Hippocampal formation (tissue), 2 donors: ENCODE measurements around the gene ARL11.
"Not testable (repeated sequence)": the region's sequence is repeated elsewhere in the genome, so short reads cannot be mapped to it uniquely, and the experiment has no call there.

Source experiments
- DNase-seq, 2 donors: peaks; one replicate each; lab custom pipeline; 2025; lab: John Stamatoyannopoulos, UW

ARL11 gene

DNA sequence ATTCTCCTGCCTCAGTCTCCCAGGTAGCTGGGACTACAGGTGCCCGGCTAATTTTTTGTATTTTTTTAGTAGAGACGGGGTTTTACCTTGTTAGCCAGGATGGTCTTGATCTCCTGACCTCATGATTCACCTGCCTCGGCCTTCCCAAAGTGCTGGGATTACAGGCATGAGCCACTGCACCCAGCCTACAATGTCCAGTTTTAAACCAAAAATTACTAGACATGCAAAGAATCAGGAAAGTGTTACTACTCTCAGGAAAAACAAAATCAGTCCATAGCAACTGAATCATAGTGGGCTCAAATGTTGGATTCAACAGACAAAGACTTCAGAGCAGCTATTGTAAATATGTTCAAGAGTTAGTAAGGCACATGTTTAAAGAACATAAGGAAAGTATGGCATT, 16.3 kb upstream of the ARL11 start:
- not testable (repeated sequence) for DNase-seq

DNA sequence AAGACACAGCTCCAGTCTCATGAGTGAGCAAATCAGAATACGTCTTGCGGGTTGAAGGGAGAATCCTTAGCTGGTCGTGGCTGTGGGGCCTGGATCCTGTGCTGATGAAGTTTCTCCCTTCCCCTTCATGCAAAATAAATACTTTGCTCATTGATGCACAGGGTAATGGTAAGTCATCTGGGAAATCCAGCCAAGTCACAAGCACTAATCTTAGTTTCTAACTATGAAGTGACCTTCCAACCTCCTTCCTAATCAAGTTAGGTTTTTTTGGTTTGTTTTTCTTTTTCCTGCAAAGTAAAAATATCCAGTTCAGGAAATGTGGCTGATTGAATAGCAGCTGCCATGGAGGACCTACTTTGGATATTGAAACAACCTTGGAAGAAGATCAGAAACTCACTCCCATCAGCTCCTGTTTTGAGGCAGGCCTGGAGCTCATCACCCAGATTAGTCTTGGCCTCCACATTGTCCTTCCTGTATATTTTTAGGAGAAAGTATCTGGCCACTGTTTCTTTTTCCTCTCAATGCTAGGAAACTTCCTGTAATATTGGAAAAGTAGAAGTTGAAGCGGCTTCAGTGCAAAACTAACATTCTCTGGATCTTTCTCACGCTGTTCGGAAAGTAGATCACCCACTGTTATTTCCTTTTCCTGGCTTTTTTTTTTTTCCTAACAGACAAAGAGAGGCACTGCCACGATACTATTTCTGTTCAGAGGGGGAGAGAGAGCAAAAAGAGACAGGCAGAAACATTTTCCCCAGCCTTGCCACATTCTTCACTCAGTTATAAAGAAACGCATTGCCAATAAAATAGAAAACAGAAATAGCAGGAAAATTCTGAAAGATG, 12.3 kb upstream of the ARL11 start:
- no peak for DNase-seq

DNA sequence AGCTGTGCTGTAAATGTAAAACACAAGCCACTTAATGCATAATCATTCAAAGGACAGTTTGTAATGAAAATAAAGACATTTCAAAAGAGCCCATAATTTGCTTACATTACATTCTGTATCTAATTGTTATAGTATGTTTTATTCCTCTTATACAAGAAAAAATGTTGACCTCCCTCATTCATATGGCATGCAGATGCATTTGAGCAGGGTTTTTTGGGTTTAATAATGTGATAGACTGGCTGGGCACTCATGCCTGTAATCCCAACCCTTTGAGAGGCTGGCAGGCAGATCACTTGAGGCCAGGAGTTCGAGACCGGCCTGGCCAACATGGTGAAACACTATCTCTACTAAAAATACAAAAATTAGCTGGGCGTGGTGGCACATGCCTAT, 11.6 kb upstream of the ARL11 start:
- no peak for DNase-seq

DNA sequence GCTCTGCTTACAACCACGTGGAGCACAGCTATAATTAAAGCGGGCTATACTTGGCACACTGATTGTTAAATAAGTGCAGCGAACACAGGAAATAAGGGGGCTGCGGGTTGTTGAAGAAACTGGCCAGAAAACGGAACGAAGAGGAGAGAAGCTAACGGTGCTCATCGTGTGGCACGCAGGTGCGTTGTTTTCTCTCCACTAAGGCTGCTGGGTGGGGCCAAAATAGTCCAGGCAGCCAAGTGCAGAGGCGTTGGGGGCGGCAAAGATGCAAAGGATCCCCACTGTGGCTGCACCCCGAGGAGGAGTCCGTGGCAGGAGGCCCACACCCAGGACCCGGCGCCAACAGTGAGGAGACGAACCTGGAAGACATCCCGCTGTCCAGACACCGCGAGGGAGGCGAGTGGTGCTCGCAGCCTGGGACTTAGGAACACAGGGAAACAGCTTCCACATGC, 8.1 kb upstream of the ARL11 start:
- no peak for DNase-seq

GRCh38 chr13:49622174-49622946, 5.9 kb upstream of the ARL11 start:
- no peak for DNase-seq

GRCh38 chr13:49624229-49624628, 4.1 kb upstream of the ARL11 start:
- no peak for DNase-seq

DNA sequence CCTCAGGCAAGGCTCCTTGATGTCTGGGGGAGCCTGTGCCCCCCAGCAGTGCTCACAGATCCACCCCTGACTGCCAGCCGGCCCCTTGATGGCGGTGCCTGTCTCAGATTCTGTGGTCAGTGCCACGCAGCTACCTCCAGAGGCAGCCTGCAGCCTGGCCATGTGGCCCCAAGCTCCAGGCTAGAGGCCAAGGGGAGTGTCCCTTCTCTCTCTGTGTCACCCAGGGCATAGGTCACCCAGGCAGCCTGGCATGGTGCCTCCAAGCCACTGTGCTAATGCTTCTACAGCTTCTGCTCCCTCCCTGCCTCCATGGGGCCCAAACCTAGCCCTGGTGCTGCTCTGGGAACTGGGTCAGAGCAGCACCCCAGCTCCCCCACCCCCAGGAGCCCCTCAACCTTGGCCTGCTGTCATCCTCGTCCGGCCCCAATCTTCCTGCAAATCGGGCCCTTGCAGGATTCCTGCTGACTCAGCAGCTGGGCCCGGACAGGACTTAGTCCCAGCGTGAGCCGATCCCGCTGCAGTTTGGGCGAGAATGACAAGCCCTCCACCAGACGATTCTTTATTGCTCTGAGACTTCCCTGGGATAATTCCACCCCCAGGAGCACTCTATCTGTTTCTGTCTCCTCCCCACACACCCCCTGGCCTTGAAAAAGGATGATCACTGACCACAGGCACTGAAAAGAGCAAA, 2.8 kb upstream of the ARL11 start:
- DNase-seq, result no peak

DNA sequence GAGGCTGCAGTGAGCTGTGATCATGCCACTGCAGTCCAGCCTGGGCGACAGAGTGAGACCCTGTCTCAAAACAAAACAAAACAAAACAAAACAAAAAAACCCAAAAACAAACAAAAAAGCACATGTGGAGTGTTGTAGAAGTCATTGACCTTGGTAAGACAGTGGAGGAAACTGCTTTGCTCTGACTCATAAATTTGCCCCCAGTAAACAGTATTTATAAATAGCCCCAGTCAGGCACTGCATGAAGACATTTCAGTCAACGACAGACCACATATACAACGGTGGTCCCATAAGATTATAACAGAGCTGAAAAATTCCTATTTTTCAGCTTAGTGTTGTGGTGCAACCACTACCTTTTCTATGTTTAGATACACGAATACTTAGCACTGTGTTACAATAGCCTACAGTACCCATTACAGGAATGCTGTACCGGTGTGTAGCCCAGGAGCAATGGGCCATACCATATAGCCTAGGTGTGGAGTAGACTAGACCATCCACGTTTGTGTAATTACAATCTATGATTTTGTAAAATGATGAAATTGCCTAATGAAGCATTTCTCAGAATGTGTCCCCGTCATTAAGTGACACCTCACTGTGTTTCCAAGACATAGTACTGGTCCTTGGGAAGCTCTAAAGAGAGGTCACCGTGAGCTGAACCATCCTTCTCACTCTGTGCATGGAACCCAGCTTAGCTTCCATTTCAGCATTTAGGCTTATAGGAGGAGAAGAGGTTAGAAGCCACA, 1.1 kb downstream of the ARL11 start:
- no peak for DNase-seq

- DNase-seq, result no peak
Observed at GRCh38 chr13:49629947-49630346, 1.6 kb downstream of the ARL11 start.

GRCh38 chr13:49630580-49630979, 2.3 kb downstream of the ARL11 start:
- DNase-seq, result no peak

GRCh38 chr13:49632156-49632555, 3.8 kb downstream of the ARL11 start:
- no peak for DNase-seq

DNA sequence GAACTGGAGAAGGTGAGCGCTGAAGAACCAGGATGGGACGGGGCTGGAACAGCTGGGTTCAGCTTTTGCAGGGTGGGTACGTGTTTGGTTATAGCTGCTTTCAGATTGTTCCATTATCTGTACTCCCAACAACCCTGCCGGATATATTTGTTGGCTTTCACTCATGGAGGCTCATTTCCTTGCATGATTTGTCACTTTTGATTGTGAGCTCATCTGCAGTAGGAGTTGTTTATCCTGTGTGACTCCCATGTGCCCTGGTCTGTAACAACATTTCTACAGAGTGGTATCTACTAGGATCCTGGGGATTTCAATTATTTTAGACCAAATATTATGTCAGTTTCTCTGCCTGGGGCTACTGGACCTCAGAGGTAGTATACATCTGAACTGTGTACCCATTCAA, 5.4 kb downstream of the ARL11 start:
- DNase-seq, result no peak

DNA sequence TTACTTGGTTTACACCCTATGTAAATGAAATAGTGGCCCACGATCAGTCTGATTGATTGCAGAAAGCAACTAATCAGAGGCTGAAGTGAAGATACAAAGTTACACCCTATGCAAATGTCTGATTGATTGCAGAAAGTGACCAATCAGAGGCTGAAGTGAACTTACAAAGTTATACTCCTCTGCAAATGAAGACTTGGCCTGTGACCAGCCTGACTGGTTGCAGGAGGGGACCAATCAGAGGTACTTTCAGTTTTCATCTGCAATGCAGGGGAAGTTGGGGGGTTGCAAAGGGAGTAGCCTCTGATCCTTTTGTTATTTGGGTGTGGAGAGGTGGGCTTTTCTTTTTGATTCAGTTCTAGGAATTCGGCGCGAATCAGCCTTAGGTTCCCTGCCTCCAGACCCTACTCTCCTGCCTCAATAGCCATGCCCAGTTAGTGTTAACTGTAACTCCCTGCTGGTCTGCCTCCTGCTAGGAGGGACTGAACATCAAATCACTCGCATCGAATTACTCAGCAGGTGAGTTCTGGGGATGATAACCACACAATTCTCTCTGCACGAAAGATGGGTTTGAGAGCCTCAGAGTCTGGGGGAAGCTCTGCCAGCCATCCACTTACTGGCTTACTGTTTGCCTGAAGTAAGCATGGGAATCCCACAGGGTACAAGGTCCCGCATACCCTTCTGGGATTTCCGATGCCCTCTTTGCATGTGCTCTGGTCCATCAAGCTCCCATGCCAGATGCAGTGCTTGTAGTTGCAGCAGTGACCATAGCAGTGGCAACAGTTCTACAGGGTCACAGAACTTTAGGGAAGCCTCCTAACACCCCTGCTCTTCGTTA, 7.5 kb downstream of the ARL11 start:
- DNase-seq, result no peak

GRCh38 chr13:49636705-49637104, 8.4 kb downstream of the ARL11 start:
- DNase-seq, result no peak

- DNase-seq, result no peak
Observed at GRCh38 chr13:49638030-49638743, 9.9 kb downstream of the ARL11 start.

- DNase-seq, result no peak
Observed at GRCh38 chr13:49638744-49639072, 10.4 kb downstream of the ARL11 start.

- DNase-seq, result peak in 1 of 2 donors; percentile 9
Observed at GRCh38 chr13:49641801-49642291, 13.5 kb downstream of the ARL11 start.

DNA sequence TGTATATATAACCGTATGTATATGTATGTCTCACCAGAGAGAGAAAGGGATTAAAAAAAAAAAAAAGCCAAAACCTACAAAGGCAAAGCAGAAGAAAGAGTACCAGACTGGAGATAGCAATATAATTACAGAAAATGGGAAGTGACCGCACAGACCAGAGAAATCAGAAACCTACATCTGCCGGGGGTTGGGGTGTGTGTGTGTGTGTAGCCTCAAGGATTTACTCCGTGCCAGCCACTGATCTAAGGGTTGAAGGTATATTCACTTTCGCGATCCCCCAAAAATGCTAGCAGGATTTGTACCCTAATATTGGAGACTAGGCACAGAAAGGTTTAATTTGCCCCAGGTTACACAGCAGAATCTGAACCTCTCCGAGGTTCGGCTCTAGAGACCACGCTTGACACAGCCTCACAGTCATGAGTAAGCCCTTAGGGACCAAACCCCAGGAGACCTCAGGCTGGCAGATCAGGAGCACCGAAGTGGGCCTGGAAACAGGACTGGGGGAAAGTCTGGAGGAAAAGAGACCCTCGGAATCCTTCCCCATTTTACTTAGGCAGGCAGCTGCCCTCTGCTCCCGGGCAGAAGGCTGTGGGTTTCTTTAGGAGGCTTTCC, 14.8 kb downstream of the ARL11 start:
- no peak for DNase-seq

DNA sequence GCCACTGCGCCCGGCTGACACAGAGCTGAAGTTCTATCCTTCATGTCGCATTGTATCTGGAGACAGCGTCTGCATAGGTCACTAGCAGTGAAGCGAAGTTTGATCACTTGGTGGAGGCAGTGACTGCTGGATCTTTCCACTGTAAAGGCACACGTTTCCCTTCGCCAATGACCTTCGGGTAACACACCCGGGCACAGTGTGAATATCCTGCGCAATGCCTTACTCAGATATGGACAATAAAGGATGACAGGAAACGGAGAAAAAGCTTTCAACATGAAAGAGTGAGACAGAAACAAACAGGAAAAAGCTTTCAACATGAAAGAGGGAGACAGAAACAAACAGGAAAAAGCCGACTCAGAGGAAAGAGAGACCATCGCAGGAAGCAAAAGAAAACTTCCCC, 17.1 kb downstream of the ARL11 start:
- no peak for DNase-seq

DNA sequence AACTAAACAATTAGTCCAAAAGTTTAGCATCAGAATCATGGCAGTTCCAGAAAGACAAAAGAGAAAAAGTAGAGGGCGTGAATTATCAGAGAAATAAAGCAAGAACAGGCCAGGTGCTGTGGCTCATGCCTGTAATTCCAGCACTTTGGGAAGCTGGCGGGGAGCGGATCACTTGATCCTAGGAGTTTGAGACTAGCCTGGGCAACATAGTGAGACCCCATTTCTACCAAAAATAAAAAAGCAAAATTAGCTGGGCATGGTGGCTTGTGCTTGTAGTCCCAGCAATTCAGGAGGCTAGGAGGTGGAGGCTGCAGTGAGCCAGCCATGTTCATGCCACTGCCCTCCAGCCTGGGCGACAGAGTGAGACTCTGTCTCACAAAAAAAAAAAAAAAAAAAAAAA, 18.4 kb downstream of the ARL11 start:
- DNase-seq, result no peak
